Activated CD4-positive, alpha-beta T cell treated with anti-CD3 and anti-CD28 coated beads, Interleukin-2, amount 50 U/mL, for 48 hours (primary cell): ENCODE measurements around the gene SZT2.
"Not testable (repeated sequence)": the region's sequence is repeated elsewhere in the genome, so short reads cannot be mapped to it uniquely, and the experiment has no call there.

Experiments used
- DNase-seq, 2 experiments: peaks; one replicate each; pipeline ENCODE4 v3.0.0-alpha.2; 2020

SZT2 gene

DNA sequence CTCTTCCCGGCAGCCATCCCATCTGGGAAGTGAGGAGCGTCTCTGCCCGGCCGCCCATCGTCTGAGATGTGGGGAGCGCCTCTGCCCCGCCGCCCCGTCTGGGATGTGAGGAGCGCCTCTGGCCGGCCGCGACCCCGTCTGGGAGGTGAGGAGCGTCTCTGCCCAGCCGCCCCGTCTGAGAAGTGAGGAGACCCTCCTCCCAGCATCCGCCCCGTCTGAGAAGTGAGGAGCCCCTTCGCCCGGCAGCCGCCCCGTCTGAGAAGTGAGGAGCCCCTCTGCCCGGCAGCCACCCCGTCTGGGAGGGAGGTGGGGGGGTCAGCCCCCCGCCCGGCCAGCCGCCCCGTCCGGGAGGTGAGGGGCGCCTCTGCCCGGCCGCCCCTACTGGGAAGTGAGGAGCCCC lies 112.1 kb downstream of the SZT2 start:
- not testable (repeated sequence) for DNase-seq

DNA sequence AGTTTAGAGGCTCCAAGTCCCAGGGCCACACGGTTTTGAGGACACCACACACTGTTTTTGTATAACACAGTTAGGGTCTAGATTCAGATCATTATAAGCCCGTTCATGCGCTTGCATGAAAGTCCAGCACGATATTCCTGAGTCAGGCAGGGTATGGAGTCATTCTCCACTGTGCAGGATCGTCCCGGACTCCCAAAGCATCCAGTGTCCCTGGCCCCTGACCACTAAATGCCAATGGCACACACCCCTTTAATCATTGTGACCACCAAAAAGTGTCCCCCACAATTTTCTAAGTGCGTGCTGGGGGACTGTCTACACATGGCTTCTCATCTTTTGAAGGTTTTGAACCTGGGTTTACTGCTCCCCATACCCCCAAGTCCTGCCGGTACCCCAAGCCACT lies 113.8 kb downstream of the SZT2 start:
- DNase-seq: no peak
